ENCODE measurements around the gene RNF25.
A peak's percentile ranks its signal among the peaks of the same experiment; 100 is the strongest.
"Not testable (repeated sequence)": the region's sequence is repeated elsewhere in the genome, so short reads cannot be mapped to it uniquely, and the experiment has no call there.

Gene RNF25

GRCh38 chr2:218694405-218695145 is 22.8 kb upstream of the RNF25 start:
- Histone ChIP-seq H3K4me1 (peaks cover 0 to 12% (median 0%) of the 10 kb centered on the region in 4 donors), H3K27me3 (no peaks in the 10 kb centered on the region), H3K4me3 (no peak overlapping the region), H3K9me3 (no peaks in the 10 kb centered on the region), H3K36me3 (peaks cover 54 to 91% (median 65%) of the 10 kb centered on the region in 3 donors), H3K27ac (no peak overlapping the region)
- intact Hi-C loops (cut with DNase I; ENCODE audit: low total_unique reads) = loop anchor here (10.0 kb wide), 1 partner anchor 500 kb away; no protein-coding TSS in a partner anchor
- DNase-seq = no peak
- TF ChIP-seq CTCF (IDR thresholded peaks at IDR 0.05) = no peak

GRCh38 chr2:218691234-218691633 is 19.4 kb upstream of the RNF25 start:
- Histone ChIP-seq H3K36me3 (peaks cover 37 to 71% (median 48%) of the 10 kb centered on the region in 3 donors), H3K4me1 (peaks cover 0 to 12% (median 0%) of the 10 kb centered on the region in 4 donors), H3K9me3 (no peaks in the 10 kb centered on the region), H3K4me3 (no peak overlapping the region), H3K27me3 (no peaks in the 10 kb centered on the region), H3K27ac (peak overlapping the region in 1 of 2 donors; percentile 10)
- TF ChIP-seq CTCF (IDR thresholded peaks at IDR 0.05) = no peak
- DNase-seq = no peak
- intact Hi-C loops (cut with DNase I; ENCODE audit: low total_unique reads) = loop anchor here (10.0 kb wide), 1 partner anchor 504 kb away; no protein-coding TSS in a partner anchor

GRCh38 chr2:218687400-218688060 is 15.7 kb upstream of the RNF25 start:
- H3K27ac ChIP-seq; intact Hi-C loops (cut with DNase I; ENCODE audit: low total_unique reads); H3K27me3 ChIP-seq; H3K4me3 ChIP-seq; H3K9me3 ChIP-seq: not testable (repeated sequence)
- H3K36me3 ChIP-seq = peaks cover 10 to 59% (median 36%) of the 10 kb centered on the region in 3 donors
- peak; percentile 80 to 82 for TF ChIP-seq CTCF (IDR thresholded peaks at IDR 0.05)
- H3K4me1 ChIP-seq = peaks cover 0 to 12% (median 0%) of the 10 kb centered on the region in 4 donors
- peak in 1 of 2 donors; percentile 60 for DNase-seq

- Histone ChIP-seq H3K4me1 (no peaks in the 10 kb centered on the region), H3K4me3 (no peak overlapping the region), H3K27ac (no peak overlapping the region), H3K36me3 (peaks cover 2 to 83% (median 35%) of the 10 kb centered on the region in 3 donors), H3K27me3 (no peaks in the 10 kb centered on the region), H3K9me3 (no peaks in the 10 kb centered on the region)
- intact Hi-C loops (cut with DNase I; ENCODE audit: low total_unique reads) = no loop called here
- no peak for TF ChIP-seq CTCF (IDR thresholded peaks at IDR 0.05)
- DNase-seq = no peak
These were observed 8.3 kb upstream of the RNF25 start for GRCh38 chr2:218680061-218680460.

GRCh38 chr2:218679119-218679518 is 7.3 kb upstream of the RNF25 start:
- intact Hi-C loops (cut with DNase I; ENCODE audit: low total_unique reads) = no loop called here
- no peak overlapping the region for H3K4me3 ChIP-seq
- TF ChIP-seq CTCF (IDR thresholded peaks at IDR 0.05) = no peak
- no peak overlapping the region for H3K27ac ChIP-seq
- no peaks in the 10 kb centered on the region for H3K9me3 ChIP-seq
- no peak for DNase-seq
- H3K4me1 ChIP-seq = no peaks in the 10 kb centered on the region
- no peaks in the 10 kb centered on the region for H3K27me3 ChIP-seq
- H3K36me3 ChIP-seq = peaks cover 2 to 78% (median 35%) of the 10 kb centered on the region in 3 donors

Measured in tibial artery (tissue), 4 donors.